Stimulated activated CD4-positive, alpha-beta T cell treated with anti-CD3 and anti-CD28 coated beads, TNF-alpha, amount 100 ng/mL, for 4 hours (primary cell): ENCODE results near the gene FIBIN.
"Not testable (repeated sequence)": the region's sequence is repeated elsewhere in the genome, so short reads cannot be mapped to it uniquely, and the experiment has no call there.

ENCODE experiments used
- DNase-seq, 3 experiments: peaks; one replicate each; pipeline ENCODE4 v3.0.0-alpha.2; 2020; ENCODE audit warnings: low read depth in 3 of 3

Gene FIBIN

DNA sequence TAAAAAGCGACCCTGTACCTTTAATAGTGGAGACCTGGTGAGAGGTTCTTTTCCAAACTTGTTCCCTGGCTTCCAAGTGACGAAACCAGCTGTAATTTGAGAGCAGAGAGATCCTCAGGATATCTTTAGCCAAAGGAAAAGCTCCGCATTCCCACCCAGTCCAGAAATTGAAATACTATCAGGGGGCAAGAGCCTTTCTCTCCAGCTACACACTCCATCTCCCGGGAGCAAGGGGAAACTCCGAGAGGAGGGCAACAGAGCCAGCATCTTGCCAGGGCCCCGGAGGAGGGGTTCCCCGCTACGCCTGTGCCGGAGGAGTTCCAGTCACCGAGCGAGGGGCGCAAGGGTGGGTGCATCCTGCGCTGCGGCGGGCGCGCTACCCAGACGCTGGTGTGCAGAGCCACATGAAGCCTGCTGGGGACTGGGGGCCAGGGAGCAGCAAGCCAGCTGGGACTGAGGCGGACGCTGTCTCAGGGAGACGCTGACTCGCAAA is at the start of gene FIBIN:
Gene FIBIN (plus strand): TSS at position 148 of the 493 bp plus-strand sequence. CDS start 415 bp downstream, outside the sequence.
- no peak for DNase-seq

GRCh38 chr11:26944866-26945664 is 48.8 kb upstream of the FIBIN start:
- no peak for DNase-seq

GRCh38 chr11:26946257-26946716 is 47.6 kb upstream of the FIBIN start:
- DNase-seq: no peak

GRCh38 chr11:26947379-26947844 is 46.5 kb upstream of the FIBIN start:
- no peak for DNase-seq

DNA sequence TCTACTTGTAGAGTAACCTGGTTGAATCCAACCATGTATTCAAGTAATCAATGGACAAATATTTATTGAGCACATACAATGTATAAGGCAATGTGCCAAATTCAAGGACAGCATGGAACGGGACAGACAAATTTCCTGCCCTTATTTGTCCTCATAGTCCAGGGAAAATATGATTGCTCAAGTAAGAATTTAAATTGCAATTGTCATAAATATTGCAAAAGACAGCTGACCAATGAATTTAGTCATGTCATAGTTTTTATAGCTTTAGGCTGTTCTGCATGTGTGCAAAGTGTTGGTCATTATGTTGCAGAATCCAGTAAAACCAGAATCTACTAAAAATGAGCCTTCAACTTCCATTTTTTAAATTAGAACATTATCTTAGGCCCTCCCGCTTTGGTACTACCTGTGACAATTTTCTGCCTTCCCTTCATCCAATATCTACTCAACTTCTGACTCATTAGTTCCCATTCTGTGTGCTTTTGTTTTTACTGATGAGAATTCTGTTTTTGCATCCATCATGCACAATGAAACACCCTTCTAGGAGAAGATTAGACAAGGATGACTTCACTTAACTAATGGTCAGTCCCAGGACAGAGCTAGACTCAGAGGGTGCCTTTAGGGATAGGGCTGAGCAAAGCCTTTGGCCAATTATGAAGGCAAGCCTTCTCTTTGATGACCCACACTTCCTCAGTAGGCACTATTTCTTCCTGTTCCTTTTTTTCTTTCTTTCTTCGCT is 45.8 kb upstream of the FIBIN start:
- no peak for DNase-seq

DNA sequence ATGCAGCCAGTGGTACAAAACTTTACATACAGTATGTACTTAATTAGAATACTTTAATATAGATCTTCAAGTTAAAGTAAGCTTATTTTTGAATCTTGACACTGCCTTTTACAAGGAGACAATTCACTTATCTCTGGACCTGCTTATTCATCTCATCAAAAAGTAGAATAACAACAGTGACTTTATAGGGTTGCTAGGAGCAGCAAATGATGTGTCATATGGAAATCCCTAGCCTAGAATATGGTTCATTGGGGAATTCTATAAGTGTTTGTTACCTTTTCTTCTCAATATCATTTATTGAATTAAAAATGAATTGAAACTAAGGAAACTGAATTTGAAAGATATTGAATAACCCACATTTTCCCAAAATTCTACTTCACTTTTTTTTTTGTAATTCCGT is 45.0 kb upstream of the FIBIN start:
- no peak for DNase-seq

- DNase-seq: no peak
Measured at GRCh38 chr11:26949846-26950245, 44.1 kb upstream of the FIBIN start.

GRCh38 chr11:26950260-26950719 is 43.6 kb upstream of the FIBIN start:
- no peak for DNase-seq

- DNase-seq: no peak
Measured at GRCh38 chr11:26951809-26952515, 42.0 kb upstream of the FIBIN start.

- DNase-seq: no peak
Measured at GRCh38 chr11:26953770-26954392, 40.0 kb upstream of the FIBIN start.

- no peak for DNase-seq
Measured at GRCh38 chr11:26958005-26958701, 35.8 kb upstream of the FIBIN start.

GRCh38 chr11:26958702-26959049 is 35.2 kb upstream of the FIBIN start:
- DNase-seq: no peak

- DNase-seq: no peak
Measured at GRCh38 chr11:26960281-26960680, 33.6 kb upstream of the FIBIN start.

GRCh38 chr11:26963764-26964163 is 30.1 kb upstream of the FIBIN start:
- no peak for DNase-seq

GRCh38 chr11:26964339-26964738 is 29.6 kb upstream of the FIBIN start:
- DNase-seq: no peak

- DNase-seq: not testable (repeated sequence)
Measured at GRCh38 chr11:26964847-26965485, 28.9 kb upstream of the FIBIN start.

DNA sequence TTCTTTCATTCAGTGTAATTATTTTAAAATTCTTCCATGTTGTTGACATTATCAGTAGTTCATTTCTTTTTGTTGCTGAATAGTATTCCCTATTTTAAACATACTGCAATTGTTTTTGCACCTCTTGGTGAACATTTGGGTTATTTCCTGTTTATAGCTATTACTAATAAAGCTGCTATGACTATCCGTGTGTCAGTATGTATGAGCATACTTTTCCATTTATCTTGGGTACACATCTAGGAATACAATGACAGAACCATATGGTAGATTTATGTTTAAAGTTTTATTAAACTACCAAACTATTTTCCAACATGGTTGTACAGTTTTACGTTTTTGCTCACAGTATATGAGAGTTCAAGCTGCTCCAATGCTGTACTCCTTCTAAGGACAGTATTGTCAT is 22.0 kb upstream of the FIBIN start:
- no peak for DNase-seq

DNA sequence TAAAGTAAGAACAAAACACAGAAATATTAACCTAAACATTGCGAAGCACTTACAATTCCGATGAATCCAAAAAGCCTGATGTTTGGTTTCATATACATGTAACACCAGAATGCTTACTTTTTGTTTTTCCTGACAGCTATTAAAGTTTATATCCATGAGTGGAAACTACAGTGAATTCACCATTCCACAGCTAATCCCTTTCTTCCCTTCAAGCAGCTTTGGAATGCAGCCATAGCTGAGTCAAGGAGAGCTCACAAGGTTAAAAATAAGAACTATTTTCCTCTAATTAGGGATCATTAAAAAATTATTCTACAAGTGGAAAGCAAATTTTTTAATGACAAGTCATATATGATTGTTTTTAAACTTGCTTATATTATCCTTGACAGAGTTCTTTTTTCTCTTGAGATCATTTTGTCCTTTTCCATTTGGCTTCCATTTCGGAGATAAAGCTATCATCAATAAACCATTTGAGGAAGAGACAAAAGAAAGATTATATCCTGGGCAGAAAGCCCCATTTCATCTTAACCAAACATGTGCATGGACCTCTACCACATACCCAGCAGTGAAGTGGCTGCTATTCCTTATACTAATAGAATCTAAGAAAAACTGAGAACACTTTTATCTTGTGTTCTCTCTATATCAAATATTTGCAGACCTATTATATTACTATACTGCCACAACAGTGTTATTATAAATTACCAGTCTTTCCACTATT is 19.7 kb upstream of the FIBIN start:
- DNase-seq: no peak

GRCh38 chr11:26974996-26975395 is 18.9 kb upstream of the FIBIN start:
- no peak for DNase-seq

GRCh38 chr11:26976389-26976788 is 17.5 kb upstream of the FIBIN start:
- DNase-seq: no peak
